Tibial nerve (tissue), 4 donors: Measurements from ENCODE around the gene TENT4B. TPM values are rescaled to one million over a fixed set of nuclear protein-coding genes. Genes with fewer than 3 reads are reported as not detected.
A peak's percentile ranks its signal among the peaks of the same experiment; 100 is the strongest.

Experiments used
- DNase-seq, 2 donors: peaks; one replicate each; pipeline ENCODE4 v3.0.0-alpha.2; 2019; ENCODE audit warnings: low spot score in 2 of 2
- H3K27ac ChIP-seq, 4 donors: fragments of 200-600 bp; sonication (generic) in 3 of 4; one replicate each; pipeline ENCODE4 v1.5.1; 2017 to 2019; ENCODE audit warnings: mild to moderate bottlenecking in 1 of 4
- H3K27me3 ChIP-seq, 2 donors: fragments of 200-600 bp; sonication (generic) in 1 of 2; one replicate each; pipeline versions ENCODE4 v1.5.1 to v1.6.0; 2017 to 2019
- H3K36me3 ChIP-seq, 3 donors: fragments of 200-600 bp; sonication (generic); one replicate each; pipeline ENCODE4 v1.5.1; 2018 to 2019
- H3K4me1 ChIP-seq, 4 donors: fragments of 200-600 bp; sonication (generic) in 3 of 4; one replicate each; pipeline ENCODE4 v1.5.1; 2017 to 2019
- H3K4me3 ChIP-seq, 4 donors: fragments of 200-600 bp; sonication (generic) in 3 of 4; one replicate each; pipeline ENCODE4 v1.5.1; 2017 to 2019; ENCODE audit warnings: mild to moderate bottlenecking in 1 of 4, moderate library complexity in 1 of 4
- H3K9me3 ChIP-seq, 4 donors: fragments of 200-600 bp; sonication (generic) in 3 of 4; one replicate each; pipeline ENCODE4 v1.5.1; 2017 to 2019
- EP300 ChIP-seq, 2 donors: sonication (generic); formaldehyde crosslinking; IDR thresholded peaks; one replicate each; pipeline ENCODE4 v1.6.1; 2017; ENCODE audit warnings: antibody characterized with exemption in 2 of 2, mild to moderate bottlenecking in 1 of 2
- POLR2A ChIP-seq, 2 donors: fragments of 450-650 bp; IDR thresholded peaks; one replicate each; pipeline ENCODE4 v1.6.1; 2017; ENCODE audit warnings: antibody characterized with exemption in 2 of 2, mild to moderate bottlenecking in 2 of 2, moderate library complexity in 2 of 2
- WGBS, 2 donors: methylation state at CpG; one replicate each; pipeline ENCODE4 v1.1.5; 2018; 5-methylcytosine and 5-hydroxymethylcytosine counted together
- total RNA-seq, 4 donors: library from RNA; depleted of rRNA; stranded (reverse); fragments of >200 nt; gene quantifications; one replicate each; pipeline ENCODE4 v1.1.0, GENCODE V29; 2016
- TF ChIP-seq, protein P1 (sequence below), 5 experiments: fragments of 200-600 bp in 3 of 5; fragments of 450-650 bp in 2 of 5; sonication (generic) in 3 of 5; IDR thresholded peaks; one replicate each; pipeline ENCODE4 v1.5.1; 2016 to 2019; ENCODE audit warnings: antibody characterized with exemption in 5 of 5, mild to moderate bottlenecking in 3 of 5, moderate library complexity in 2 of 5

Gene TENT4B
- total RNA-seq, 4 donors from 2014 or later: 11.7 to 18.6 (median 16.5) TPM

DNA sequence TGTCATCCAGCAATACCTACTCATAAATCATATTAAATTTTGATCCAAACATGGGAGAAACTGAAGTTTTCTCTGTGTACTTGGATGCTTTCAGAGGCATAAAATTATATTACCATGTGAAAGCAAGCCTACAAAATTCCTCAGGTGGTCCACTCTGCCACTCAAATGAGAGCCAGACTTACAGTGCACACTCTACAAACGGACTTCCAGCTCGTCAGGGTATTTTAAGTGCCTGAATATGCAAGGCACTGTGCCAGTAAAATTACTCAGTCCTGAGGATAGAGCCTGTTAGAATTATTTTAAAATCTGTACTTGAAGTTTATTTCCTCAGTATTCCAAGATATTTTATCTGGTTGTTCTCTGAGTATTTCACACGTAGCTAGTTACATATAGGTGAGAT is 54.5 kb downstream of the TENT4B start:
- peaks cover 0 to 68% (median 45%) of the 10 kb centered on the region in 4 donors for H3K4me1 ChIP-seq
- no peak for DNase-seq
- no peak overlapping the region for H3K27ac ChIP-seq
- TF ChIP-seq, protein P1, sequence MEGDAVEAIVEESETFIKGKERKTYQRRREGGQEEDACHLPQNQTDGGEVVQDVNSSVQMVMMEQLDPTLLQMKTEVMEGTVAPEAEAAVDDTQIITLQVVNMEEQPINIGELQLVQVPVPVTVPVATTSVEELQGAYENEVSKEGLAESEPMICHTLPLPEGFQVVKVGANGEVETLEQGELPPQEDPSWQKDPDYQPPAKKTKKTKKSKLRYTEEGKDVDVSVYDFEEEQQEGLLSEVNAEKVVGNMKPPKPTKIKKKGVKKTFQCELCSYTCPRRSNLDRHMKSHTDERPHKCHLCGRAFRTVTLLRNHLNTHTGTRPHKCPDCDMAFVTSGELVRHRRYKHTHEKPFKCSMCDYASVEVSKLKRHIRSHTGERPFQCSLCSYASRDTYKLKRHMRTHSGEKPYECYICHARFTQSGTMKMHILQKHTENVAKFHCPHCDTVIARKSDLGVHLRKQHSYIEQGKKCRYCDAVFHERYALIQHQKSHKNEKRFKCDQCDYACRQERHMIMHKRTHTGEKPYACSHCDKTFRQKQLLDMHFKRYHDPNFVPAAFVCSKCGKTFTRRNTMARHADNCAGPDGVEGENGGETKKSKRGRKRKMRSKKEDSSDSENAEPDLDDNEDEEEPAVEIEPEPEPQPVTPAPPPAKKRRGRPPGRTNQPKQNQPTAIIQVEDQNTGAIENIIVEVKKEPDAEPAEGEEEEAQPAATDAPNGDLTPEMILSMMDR (IDR thresholded peaks at IDR 0.05): no peak
- no peak for TF ChIP-seq EP300 (IDR thresholded peaks at IDR 0.05)
- no peak for TF ChIP-seq POLR2A (IDR thresholded peaks at IDR 0.05)
- whole genome bisulfite sequencing, 2 donors: 42% methylated on average over 3 of the region's 3 CpGs
- no peaks in the 10 kb centered on the region for H3K27me3 ChIP-seq
- H3K9me3 ChIP-seq: no peaks in the 10 kb centered on the region
- H3K4me3 ChIP-seq: no peak overlapping the region
- H3K36me3 ChIP-seq: peaks cover 0 to 9% (median 9%) of the 10 kb centered on the region in 3 donors

DNA sequence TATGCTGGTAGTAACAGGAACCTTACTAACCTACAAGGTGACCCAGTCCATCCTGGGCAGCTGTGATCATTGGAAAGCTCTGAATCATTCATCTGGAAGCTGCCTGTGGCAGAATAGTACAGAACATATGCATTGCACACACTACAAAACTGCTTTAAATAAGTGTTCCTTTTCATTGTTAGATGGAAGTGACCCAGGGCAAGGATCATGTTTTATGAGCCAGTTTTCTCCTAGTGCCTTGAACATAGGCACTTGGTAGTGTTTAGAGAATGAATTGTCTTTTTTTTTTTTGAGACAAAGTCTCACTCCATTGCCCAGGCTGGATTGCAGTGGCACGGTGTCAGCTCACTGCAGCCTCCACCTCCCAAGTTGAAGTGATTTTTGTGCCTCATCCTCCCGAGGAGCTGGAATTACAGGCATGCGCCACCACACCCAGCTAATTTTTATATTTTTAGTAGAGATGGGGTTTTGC is 55.4 kb downstream of the TENT4B start:
- TF ChIP-seq POLR2A (IDR thresholded peaks at IDR 0.05) (no peak), EP300 (IDR thresholded peaks at IDR 0.05) (no peak)
- TF ChIP-seq, protein P1 (IDR thresholded peaks at IDR 0.05): no peak
- peaks cover 0 to 18% (median 9%) of the 10 kb centered on the region in 3 donors for H3K36me3 ChIP-seq
- no peaks in the 10 kb centered on the region for H3K9me3 ChIP-seq
- H3K27me3 ChIP-seq: no peaks in the 10 kb centered on the region
- H3K4me1 ChIP-seq: peaks cover 0 to 60% (median 37%) of the 10 kb centered on the region in 4 donors
- no peak overlapping the region for H3K4me3 ChIP-seq
- DNase-seq: no peak
- WGBS, 2 donors: 53 to 65% methylated on average over 3 of the region's 3 CpGs
- no peak overlapping the region for H3K27ac ChIP-seq

DNA sequence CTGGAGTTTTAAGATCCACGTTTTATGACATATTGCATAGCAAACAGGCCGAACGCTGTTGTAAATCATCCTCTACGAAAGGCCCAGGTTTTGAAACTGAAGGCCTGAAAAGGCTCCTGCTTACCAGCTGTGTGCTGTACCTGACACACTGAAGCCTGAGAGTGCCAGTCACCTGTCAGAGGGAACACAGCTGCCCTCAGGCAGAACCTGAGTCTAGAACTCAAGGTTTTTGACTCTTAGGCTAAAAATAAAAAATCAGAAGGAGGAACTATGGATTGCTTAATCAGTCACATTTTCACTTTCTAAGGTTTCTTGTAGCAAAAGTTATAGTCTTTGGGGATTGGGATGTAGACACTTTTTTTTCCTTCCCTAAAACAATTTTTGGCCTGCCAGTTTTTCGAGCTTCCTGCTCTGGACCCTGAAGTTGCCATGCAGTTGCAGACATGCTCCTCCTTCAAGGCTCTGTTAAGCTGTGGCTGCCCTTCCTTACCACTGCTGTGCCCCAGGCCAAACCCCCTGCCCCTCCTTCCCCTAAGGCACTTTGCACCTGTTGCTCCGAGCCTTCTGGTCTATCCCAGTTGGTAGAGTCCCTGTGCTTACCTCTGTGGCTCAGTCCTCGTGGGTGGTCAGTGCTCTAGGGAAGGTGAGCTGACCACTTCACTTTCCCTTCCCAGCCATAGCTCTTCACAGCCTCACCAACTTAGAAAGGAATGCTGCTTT is 56.6 kb downstream of the TENT4B start:
- no peak overlapping the region for H3K4me3 ChIP-seq
- WGBS, 2 donors: 63 to 73% methylated on average over 6 to 7 of the region's 7 CpGs
- H3K4me1 ChIP-seq: peaks cover 0 to 60% (median 30%) of the 10 kb centered on the region in 4 donors
- H3K27ac ChIP-seq: peak overlapping the region in 2 of 4 donors; percentile 69 to 84
- H3K9me3 ChIP-seq: no peaks in the 10 kb centered on the region
- no peak for DNase-seq
- peaks cover 0 to 24% (median 9%) of the 10 kb centered on the region in 3 donors for H3K36me3 ChIP-seq
- no peaks in the 10 kb centered on the region for H3K27me3 ChIP-seq
- TF ChIP-seq, protein P1 (IDR thresholded peaks at IDR 0.05): no peak
- TF ChIP-seq EP300 (IDR thresholded peaks at IDR 0.05): no peak
- no peak for TF ChIP-seq POLR2A (IDR thresholded peaks at IDR 0.05)

DNA sequence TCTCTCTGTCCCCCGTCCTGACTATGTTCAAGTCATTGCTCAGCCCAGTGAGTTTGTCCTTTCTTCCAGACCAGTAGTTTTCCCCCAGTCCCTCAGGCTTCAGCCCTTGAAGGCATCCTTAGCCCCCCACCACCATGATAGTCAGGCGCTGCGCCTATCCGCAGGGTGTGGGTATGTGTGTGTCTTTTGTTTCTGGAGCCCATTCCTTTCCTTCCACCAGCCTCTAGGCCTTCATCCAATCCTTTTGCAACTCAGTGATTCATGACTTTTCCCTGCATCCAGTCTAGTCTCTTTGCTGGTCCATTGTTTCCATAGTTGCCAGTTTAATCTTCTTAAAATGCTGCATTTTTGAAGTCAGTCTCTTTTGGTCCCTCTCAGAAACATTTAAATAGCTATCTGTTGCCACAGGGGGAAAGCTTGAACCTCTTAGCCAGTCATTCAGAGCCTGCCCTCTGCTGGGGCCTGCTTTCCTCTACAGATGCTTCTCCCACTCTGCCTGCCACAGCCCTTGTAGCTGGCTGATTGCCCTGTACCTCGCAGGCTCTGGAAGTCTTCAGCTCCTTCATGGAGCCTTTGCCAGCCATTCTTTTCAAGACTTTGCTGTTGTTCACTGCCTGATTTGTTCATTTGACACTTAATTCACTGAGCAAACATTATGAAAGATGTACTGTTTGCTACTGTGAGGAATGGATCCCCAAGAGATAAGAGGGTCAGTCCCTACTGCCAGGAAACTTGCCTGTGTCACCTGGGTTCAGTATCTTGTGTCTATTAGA is 57.3 kb downstream of the TENT4B start:
- Histone ChIP-seq H3K4me1 (peaks cover 0 to 53% (median 28%) of the 10 kb centered on the region in 4 donors), H3K27me3 (no peaks in the 10 kb centered on the region), H3K4me3 (no peak overlapping the region), H3K27ac (peak overlapping the region in 2 of 4 donors; percentile 69 to 84), H3K36me3 (peaks cover 0 to 29% (median 9%) of the 10 kb centered on the region in 3 donors), H3K9me3 (no peaks in the 10 kb centered on the region)
- TF ChIP-seq, protein P1 (IDR thresholded peaks at IDR 0.05): peak; percentile 56 to 78 (median 66)
- no peak for TF ChIP-seq POLR2A (IDR thresholded peaks at IDR 0.05)
- TF ChIP-seq EP300 (IDR thresholded peaks at IDR 0.05): no peak
- peak; percentile 66 to 73 for DNase-seq
- WGBS, 2 donors: 45 to 48% methylated on average over 5 of the region's 5 CpGs
